HG03139 (cell line): Measurements from ENCODE around the gene CNPY3.
"Not testable (repeated sequence)": the region's sequence is repeated elsewhere in the genome, so short reads cannot be mapped to it uniquely, and the experiment has no call there.

Source experiments
- ATAC-seq: cut with Tn5 transposase; IDR thresholded peaks from one replicate; pipeline ENCODE4 v1.9.1; 2021; ENCODE audit not compliant: unreplicated experiment

CNPY3 gene

DNA sequence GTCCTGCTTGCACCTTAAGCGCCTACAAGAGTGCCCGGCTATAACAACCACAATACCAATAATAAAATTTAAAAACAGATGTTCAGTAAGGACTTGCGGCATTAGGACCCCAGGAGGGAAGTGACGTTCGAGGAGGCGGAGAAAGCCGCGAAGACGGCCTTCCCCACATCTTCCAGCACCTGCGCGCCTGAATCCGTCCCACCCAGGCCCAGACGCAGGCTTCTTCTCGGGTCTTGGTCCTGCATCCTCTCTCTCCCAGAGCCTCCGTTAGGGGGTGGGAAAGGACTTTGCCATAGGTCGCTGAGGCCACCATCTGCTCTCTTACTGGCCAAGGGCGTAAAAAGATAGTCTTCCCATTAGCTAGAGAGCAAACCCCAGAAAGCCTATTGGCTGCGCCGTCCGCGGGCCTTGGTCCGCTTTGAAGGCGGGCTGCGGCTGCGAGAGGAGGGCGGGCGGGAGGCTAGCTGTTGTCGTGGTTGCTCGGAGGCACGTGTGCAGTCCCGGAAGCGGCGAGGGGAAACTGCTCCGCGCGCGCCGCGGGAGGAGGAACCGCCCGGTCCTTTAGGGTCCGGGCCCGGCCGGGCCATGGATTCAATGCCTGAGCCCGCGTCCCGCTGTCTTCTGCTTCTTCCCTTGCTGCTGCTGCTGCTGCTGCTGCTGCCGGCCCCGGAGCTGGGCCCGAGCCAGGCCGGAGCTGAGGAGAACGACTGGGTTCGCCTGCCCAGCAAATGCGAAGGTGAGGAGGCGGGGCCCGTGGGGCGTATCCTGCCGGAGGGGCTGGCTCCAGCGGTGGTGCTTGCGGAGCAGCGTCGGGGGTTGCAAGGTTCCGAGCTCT, at the start of gene CNPY3:
Gene CNPY3 (plus strand): TSS at position 495 of the 835 bp plus-strand sequence. CDS start 91 bp downstream, at position 586.
- ATAC-seq, result peak; percentile 58

DNA sequence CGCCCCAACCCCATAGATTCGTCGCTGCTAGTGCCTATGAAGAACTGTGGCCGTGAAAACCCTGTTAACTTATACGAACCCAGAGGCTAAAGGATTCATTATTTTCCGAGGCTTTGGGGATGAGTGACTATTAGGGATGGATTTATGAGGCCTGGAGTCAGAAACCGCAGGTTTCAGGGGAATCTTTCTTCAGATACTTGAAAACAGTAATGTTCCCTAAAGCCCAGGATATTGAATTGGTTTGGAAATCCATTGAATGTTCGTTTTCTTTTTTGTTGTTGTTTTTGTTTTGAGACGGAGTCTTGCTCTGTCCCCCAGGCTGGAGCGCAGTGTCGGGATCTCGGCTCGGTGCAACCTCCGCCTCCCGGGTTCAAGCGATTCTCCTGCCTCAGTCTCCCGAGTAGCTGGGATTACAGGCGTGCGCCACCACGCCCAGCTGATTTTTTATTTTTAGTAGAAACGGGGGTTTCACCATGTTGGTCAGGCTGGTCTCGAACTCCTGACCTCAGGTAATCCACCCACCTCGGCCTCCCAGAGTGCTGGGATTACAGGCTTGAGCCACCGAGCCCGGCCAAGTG, 49.0 kb upstream of the CNPY3 start:
- ATAC-seq, result not testable (repeated sequence)

DNA sequence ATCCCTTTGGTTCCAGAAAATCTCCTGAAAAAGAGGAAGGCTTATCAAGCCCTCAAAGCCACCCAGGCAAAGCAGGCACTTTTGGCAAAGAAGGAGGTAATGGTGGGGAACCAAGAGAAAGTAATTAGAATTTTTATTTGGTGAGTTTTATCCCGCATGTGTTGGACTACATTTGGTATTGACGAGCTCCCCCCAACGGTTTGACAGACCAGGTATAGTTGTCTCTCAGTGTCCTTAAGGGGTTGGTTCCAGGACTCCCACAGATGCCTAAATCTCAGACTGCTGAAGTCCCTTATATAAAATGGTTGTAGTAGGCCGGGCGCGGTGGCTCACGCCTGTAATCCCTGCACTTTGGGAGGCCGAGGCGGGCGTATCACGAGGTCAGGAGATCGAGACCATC, 48.4 kb upstream of the CNPY3 start:
- ATAC-seq, result not testable (repeated sequence)

DNA sequence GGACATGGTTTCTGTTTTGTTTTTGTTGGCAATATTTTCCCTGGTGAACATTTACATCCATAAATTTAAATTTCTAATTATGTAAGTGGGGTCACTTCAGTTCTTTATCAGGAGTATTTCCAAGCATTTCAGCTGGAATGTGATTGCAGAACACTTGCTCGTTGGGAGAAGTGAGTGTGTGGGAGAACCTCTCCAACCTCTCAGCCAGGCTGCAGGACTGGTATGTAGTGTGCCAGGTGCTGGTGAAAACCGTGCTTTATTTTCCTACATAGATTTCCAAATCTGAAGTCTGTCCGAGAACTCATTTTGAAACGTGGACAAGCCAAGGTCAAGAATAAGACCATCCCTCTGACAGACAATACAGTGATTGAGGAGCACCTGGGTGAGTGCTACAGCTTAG, 43.6 kb upstream of the CNPY3 start:
- ATAC-seq, result no peak

DNA sequence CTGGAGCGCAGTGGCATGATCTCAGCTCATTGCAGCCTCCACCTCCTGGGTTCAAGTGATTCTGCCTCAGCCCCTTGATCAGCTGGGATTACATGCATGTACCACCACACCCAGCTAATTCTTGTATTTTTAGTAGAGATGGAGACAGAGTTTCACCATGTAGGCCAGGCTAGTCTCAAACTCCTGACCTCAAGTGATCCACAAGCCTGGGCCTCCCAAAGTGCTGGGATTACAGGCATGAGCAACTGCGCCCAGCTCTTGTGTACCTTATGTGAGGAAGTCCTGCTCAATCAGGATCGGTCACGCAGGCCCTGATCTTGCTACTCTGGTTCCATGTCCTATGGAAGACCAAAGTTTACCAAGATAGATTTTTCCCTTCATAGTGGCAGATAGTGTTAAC, 41.1 kb upstream of the CNPY3 start:
- not testable (repeated sequence) for ATAC-seq

DNA sequence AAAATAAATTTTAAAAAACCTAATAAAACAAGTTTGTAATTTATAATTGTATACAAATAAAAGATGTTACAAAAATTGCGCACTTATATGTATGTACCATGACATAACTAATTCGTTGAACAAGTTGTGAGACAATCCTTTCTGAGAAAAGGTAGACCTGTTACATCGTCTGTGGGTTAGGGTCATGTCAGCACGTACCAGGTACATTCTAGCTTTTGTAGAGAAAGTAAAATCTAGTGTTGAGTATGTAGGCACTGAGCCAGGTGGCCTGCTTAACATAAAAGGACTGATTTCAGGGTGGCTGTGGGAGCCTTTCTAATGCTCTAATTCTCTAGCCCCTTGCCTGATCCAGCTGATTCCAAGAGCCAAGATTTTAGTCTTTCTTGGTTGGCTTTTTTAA, 39.5 kb upstream of the CNPY3 start:
- ATAC-seq, result no peak

DNA sequence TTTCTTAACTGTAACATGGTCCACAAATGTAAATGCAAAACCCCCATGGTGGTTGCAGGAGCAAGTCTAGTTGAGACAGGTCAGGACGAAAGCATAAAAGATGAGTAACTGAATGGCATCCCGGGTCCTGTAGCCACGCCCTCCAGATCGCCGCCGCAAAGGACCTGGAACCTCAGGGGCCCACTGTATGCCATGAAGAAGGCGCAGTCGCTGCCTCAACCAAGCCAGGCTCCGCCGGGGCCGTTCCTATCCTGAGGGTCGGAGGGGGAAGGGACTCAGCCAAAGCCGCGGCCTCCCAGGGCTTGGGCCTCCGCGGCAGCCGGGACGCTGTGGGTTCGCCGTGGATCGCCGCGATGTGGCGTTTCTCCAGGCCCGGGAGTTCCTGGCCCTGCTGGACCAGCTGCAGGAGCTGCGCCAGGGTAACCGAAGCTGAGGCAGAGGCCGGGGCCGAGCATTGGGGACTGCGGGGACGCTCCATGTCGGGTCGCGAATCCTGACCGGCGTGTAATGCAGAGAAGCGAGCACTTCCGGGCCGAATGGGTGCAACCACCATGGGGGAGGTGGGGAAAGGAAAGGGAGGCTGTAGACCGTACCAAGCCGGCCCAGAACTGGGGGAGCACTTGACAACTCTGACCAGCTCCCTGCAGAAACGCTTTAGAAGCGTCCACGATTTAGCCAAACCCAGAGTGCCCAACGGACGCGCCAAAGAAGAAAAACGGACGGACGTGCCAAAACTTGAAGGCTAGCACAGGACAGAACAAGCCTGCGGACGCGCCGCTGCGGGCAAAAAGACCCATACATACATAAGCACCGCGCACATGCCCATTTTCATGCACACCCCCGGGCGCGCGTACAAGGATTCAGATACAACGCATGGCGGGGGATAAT, 38.7 kb upstream of the CNPY3 start:
- peak; percentile 89 for ATAC-seq

DNA sequence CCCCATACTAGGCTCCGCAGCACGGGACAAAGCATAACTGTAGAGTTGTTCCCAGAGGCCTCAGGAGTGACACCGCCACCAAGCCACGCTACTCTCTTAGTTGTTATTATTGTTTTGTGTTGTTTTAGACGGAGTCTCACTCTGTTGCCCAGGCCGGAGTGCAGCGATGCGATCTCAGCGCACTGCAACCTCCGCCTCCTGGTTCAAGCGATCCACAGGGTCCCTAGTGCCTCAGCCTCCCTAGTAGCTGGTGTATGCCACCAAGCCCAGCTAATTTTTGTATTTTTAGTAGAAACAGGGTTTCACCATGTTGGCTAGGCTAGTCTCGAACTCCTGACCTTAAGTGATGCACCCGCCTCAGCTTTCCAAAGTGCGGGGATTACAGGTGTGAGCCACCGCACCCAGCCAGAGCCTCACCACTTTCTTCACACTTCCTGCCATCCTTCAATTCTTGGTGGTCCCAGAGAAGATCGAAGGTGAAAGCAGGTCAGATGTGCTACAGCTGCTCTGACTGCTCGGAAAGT, 38.0 kb upstream of the CNPY3 start:
- ATAC-seq, result no peak

DNA sequence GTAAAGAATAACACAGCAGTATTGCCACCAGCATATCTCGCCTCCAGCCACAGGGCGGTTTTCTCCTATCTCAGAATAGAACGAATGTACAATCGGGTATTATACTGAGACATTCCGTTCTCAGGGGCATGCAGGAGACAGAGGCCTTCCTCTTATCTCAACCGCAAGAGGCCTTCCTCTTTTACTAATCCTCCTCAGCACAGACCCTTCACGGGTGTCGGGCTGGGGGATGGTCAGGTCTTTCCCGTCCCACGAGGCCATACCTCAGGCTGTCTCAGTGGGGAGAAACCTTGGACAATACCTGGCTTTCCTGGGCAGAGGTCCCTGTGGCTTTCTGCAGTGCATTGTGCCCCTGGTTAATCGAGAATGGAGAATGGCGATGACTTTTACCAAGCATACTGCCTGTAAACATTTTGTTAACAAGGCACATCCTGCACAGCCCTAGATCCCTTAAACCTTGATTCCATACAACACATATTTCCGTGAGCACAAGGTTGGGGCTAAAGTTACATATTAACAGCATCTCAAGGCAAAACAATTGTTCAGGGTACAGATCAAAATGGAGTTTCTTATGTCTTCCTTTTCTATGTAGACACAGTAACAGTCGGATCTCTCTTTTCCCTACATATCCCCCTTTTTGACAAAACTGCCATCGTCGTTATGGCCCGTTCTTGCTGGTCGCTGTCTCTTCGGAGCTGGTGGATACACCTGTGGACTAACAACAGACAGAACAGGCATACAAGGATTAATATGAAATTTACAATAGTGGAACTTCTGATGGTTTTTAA, 35.0 kb upstream of the CNPY3 start:
- ATAC-seq, result not testable (repeated sequence)

DNA sequence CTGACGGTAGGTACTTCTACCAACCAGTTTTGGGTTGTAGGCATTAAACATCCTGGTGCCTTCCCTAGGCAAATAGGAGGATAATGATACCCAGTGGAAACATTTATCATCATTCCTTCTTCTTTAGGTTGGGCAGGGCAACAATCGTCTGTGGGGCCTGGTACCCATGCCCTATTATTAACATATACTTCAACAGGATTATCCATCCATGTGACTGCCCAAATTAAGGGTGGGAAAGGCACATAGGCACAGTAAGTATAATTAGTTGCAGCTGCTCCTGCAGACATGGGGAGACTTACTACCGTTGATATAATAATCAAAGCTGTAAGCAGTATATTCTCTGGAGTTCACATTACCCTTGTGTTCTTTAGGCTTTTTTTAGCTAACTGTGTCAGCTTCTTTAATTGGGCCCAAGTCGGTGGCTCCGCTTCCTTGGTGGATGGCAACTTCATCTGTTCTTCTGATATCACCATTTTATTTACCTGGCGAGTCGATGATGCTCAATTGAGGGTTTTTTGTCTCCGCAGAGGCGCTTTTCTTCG, 33.0 kb upstream of the CNPY3 start:
- ATAC-seq, result no peak

DNA sequence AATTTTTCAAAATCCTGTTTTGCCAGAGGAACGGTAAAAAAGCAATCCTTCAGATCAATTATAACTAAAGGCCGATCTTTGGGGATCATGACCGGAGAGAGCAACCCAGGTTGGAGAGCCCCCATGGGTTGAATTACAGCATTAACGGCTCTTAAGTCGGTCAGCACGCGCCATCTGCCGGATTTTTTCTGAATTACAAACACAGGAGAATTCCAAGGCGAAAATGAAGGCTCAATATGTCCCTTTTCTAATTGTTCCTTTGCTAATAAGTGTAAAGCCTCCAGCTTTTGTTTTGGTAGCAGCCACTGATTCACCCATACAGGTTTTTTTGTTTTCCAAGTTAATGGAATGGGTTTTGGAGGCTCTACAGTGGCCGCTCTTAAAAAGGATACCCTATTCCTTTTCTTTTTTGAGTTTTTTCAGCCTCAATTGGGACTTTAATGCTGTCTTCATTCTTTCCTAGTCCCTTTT, 30.4 kb upstream of the CNPY3 start:
- no peak for ATAC-seq

DNA sequence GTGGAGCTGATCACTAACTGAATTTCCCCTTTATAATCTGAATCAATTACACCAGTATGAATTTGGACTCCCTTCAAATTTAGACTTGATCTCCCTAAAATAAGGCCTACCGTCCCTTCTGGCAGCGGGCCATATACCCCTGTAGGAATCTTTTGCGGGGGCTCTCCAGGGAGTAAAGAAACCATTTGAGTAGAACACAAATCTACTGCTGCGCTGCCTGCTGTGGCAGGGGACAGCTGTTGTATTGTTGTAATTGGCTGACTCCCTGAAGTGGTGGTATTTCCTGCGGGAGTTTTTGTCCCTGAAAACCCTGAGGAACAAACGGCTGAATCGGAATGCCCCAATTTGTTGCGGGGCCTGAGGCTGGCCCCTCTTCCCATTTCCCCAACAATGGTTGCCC, 29.4 kb upstream of the CNPY3 start:
- no peak for ATAC-seq

DNA sequence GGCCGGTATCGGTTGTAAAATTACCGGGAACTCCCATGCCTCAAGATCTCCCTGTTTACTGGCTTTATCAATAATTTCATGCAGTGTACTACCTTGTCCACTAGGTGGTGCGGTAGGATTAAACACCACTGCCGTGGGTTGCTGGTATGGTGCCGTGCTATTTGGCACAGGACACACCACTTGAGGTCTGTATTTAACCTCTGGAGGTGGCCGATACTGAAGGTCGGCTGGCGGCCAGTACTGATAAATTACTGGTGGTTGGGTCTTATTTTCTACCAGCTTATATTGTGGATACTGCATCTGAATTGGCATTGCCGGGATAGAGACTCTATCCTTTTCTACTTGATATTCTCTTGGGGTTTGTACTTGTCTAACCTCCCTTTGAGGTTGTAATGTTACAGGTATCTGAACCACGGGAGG, 27.7 kb upstream of the CNPY3 start:
- ATAC-seq, result no peak

DNA sequence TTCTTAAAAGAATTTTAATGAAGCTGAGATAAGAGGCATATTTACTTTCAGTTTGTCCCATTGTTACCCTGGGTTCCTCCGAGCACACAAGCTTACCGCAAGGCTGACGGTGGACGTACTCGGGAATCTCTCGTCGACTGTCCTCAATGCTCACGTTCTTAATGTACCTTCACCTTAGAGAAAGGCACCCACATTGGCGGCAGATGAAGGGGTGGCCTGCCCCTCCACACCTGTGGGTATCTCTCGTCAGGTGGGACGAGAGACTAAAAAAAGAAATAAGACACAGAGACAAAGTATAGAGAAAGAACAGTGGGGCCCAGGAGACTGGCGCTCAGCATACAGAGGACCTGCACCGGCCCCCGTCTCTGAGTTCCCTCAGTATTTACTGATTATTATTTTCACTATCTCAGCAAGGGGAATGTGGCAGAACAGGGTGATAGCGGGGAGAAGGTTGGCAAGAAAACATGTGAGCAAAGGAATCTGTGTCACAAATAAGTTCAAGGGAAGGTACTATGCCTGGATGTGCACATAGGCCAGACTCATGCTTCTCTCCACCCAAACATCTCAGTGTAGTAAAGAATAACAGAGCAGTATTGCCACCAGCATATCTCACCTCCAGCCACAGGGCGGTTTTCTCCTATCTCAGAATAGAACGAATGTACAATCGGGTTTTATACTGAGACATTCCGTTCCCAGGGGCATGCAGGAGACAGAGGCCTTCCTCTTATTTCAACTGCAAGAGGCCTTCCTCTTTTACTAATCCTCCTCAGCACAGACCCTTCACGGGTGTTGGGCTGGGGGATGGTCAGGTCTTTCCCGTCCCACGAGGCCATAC, 26.6 kb upstream of the CNPY3 start:
- not testable (repeated sequence) for ATAC-seq

DNA sequence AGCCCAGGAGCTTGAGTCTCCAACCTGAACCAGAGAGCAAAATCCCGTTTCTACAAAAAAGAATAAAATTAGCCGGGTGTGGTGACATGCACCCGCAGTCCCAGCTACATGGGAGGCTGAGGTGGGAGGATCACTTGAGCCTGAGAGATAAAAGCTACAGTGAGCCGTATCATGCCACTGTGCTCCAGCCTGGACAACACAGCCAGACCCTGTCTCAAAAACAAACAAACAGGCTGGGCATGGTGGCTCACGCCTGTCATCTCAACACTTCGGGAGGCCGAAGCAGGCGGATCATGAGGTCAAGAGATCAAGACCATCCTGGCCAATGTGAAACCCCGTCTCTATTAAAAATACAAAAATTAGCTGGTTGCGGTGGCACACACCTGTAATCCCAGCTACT, 24.8 kb upstream of the CNPY3 start:
- no peak for ATAC-seq

DNA sequence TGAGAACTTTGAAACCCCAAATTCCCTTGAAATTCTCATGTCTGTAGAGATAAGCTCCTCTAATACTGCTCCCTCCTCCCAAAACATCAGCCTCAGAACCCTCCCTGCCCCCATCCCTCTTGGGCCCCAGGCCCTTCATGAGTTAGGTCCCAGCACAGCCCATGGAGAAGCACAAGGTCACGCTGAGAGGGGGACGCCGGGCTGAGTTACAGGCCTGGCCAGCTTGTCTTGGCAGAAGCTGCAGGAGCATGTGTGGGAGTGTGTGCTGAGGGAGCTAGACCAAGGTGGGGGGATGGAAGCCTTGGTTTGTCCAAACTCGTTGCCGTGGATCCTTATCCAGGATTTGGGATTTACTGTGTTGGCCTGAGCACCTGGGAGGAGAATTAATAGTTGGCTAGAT, 21.9 kb upstream of the CNPY3 start:
- no peak for ATAC-seq

DNA sequence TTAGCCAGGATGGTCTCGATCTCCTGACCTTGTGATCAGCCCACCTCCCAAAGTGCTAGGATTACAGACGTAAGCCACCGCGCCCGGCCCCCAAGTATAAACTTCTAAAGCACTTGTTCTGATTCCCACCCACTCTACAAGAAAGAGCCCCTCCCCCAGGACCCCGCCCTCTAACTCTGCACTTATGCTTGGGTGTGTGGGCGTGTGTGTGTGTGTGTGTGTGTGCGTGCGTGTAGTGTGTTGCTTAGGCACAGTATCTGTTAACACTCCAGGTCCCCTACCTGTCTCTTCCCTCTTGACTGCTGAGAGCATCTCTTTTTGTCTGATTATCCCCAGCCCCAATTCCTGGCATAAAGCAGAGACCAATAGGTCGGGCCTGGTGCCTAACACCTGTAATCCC, 19.4 kb upstream of the CNPY3 start:
- no peak for ATAC-seq

DNA sequence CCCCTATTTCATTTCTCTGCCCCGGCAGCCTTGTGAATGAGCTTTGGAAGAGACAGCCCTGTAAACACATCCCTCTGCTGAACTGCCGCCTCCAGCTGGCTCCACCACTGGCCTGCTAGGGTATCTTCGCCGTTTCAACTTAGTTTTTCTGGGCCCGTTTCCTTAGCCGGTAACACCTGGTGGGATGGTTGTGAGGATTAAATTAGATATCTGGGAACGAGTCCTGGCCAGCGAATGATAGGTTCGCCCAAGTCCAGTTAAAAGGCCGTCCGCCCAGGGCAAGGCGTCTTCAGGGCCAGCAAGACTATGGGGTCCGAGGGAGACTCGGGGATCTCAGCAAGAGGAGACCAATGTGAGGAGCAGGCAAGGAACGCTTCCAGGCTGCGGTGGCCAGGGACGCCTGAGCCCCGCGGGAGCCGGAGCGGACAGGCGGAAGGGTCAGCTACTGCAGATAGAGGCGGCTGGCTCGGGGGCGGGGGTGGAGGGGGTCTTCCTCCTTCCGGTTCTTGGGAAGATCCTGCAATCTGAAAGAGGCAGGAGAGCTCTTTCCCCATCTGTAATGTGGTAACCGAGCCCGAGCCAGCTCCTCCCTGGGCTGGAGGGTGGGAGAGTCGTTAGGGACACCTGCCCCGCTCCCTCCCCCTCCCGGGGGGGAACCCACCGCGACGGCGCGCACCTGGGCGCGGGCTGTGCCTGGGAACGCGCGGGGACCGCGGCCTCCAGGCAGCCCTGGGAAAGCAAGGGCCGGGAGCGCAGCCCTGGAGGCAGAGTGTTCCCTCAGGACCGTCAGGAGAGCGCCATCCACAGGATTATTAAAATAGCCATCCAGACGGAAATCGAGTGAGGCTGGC, 17.9 kb upstream of the CNPY3 start:
- ATAC-seq, result no peak
